Ovary (tissue), 9 donors: Measurements from ENCODE around the gene NUMBL. TPM values are rescaled to one million over a fixed set of nuclear protein-coding genes. Genes with fewer than 3 reads are reported as not detected.

ENCODE experiments used
- DNase-seq, 5 donors: peaks; one replicate each; pipeline ENCODE4 v3.0.0-alpha.2; 2019 to 2020
- H3K27ac ChIP-seq, 2 donors: fragments of 200-600 bp; one replicate each; pipeline versions ENCODE4 v1.5.1 to v1.8.0; 2019 to 2022
- H3K27me3 ChIP-seq: fragments of 200-600 bp; one replicate; pipeline ENCODE4 v1.8.0; 2022
- H3K36me3 ChIP-seq: fragments of 200-600 bp; sonication (generic); one replicate; pipeline ENCODE4 v1.5.1; 2019
- H3K4me1 ChIP-seq: one replicate; pipeline ENCODE4 v1.8.1; 2013; ENCODE audit warnings: mild to moderate bottlenecking, moderate library complexity; ENCODE audit not compliant: insufficient read depth
- H3K4me3 ChIP-seq: fragments of 200-600 bp; sonication (generic); one replicate; pipeline ENCODE4 v1.5.1; 2017
- H3K9me3 ChIP-seq, 2 donors: fragments of 200-600 bp in 1 of 2; sonication (generic) in 1 of 2; one replicate each; pipeline versions ENCODE4 v1.5.1 to v1.8.1; 2013 to 2019; ENCODE audit warnings: mild to moderate bottlenecking in 1 of 2, moderate library complexity in 1 of 2
- CTCF ChIP-seq, 3 donors: fragments of 450-650 bp in 2 of 3; fragments of 200-600 bp in 1 of 3; IDR thresholded peaks; one replicate each; pipeline versions ENCODE4 v1.5.1 to v1.8.0; 2016 to 2022; ENCODE audit warnings: antibody characterized with exemption in 3 of 3, mild to moderate bottlenecking in 1 of 3
- EP300 ChIP-seq: sonication (generic); formaldehyde crosslinking; IDR thresholded peaks from one replicate; pipeline ENCODE4 v1.6.1; 2017; ENCODE audit warnings: antibody characterized with exemption
- POLR2A ChIP-seq: fragments of 450-650 bp; IDR thresholded peaks from one replicate; pipeline ENCODE4 v1.6.1; 2017; ENCODE audit warnings: antibody characterized with exemption, mild to moderate bottlenecking, moderate library complexity
- WGBS, 3 donors: extraction: QIAGEN DNeasy Blood & Tissue Kit in 1 of 3; methylation state at CpG; one replicate each; pipeline versions ENCODE4 v1.1.5 to v1.1.7; 2013 to 2017; 5-methylcytosine and 5-hydroxymethylcytosine counted together
- intact Hi-C, 4 donors: fragments of 100-400 bp; cut with DNase I; formaldehyde crosslinking; loops; one replicate each; pipeline versions ENCODE4 v1.11.0 to v1.15.1; 2022 to 2023
- polyA plus RNA-seq, 2 donors: library from polyadenylated mRNA; stranded (reverse); fragments of 200-250 nt in 1 of 2; fragments of 350-450 nt in 1 of 2; fragmentation: Illumina TruSeq in 1 of 2; extraction: RNeasy Lipid Tissue Mini Kit (QIAGEN cat#74804) in 1 of 2; gene quantifications; one replicate each; pipeline ENCODE4 v1.2.3, GENCODE V29; 2013 to 2014
- total RNA-seq, 7 donors: library from RNA; depleted of rRNA in 2 of 7; stranded (reverse); fragments of >200 nt in 2 of 7; fragmentation: NEBNext Ultra II Directional in 3 of 7; extraction: Animal tissue kit (Norgen Biotek cat#: 25700) in 3 of 7; gene quantifications; one replicate each; pipeline versions ENCODE4 v1.1.0 to v1.2.4, GENCODE V29; 2016 to 2023
- donor health status: DM: no; HTN: no; CAD: no; lungs with moderate emphysema.
- donor health status: DM: no; HTN: no; CAD: no.
- donor health status: Bipolar disorder and iron deficiency.
- donor health status: DM: yes; HTN: yes; CAD: no.
- donor health status: DM: no; HTN: no; CAD: no.
- donor health status: DM: yes; HTN: yes; CAD: no.

Gene NUMBL
- total and polyA plus RNA-seq, 9 donors: 6.7 to 88.9 (median 62.3) TPM

GRCh38 chr19:40674291-40674690 lies 16.2 kb downstream of the NUMBL start:
- WGBS, 3 donors: 69 to 82% (median 75%) methylated on average over 3 of the region's 3 CpGs
- intact Hi-C loops: no loop called here
- H3K4me3 ChIP-seq: no peak overlapping the region
- TF ChIP-seq EP300 (no peak), CTCF (IDR thresholded peaks at IDR 0.05) (no peak), POLR2A (no peak)
- H3K4me1 ChIP-seq: no peaks in the 10 kb centered on the region
- DNase-seq: no peak
- H3K9me3 ChIP-seq: no peaks in the 10 kb centered on the region
- no peaks in the 10 kb centered on the region for H3K36me3 ChIP-seq
- no peaks in the 10 kb centered on the region for H3K27me3 ChIP-seq
- no peak overlapping the region for H3K27ac ChIP-seq

- Histone ChIP-seq H3K27me3 (no peaks in the 10 kb centered on the region), H3K36me3 (no peaks in the 10 kb centered on the region), H3K4me1 (no peaks in the 10 kb centered on the region), H3K4me3 (no peak overlapping the region), H3K27ac (no peak overlapping the region), H3K9me3 (no peaks in the 10 kb centered on the region)
- no peak for DNase-seq
- intact Hi-C loops: no loop called here
- 90 to 94% (median 92%) methylated on average over 11 of the region's 11 CpGs for WGBS, 3 donors
- no peak for TF ChIP-seq POLR2A
- no peak for TF ChIP-seq CTCF (IDR thresholded peaks at IDR 0.05)
- no peak for TF ChIP-seq EP300
Observed at GRCh38 chr19:40673397-40673796, 17.1 kb downstream of the NUMBL start.

- 89 to 92% (median 91%) methylated on average over 7 of the region's 7 CpGs for WGBS, 3 donors
- intact Hi-C loops: no loop called here
- no peaks in the 10 kb centered on the region for H3K36me3 ChIP-seq
Observed at GRCh38 chr19:40672573-40673299, 17.7 kb downstream of the NUMBL start.

GRCh38 chr19:40672038-40672437 lies 18.4 kb downstream of the NUMBL start:
- H3K27ac ChIP-seq: no peak overlapping the region
- 68 to 77% (median 73%) methylated on average over 2 of the region's 2 CpGs for WGBS, 3 donors
- no peaks in the 10 kb centered on the region for H3K27me3 ChIP-seq
- no peak overlapping the region for H3K4me3 ChIP-seq
- no peaks in the 10 kb centered on the region for H3K36me3 ChIP-seq
- no peak for DNase-seq
- no peaks in the 10 kb centered on the region for H3K4me1 ChIP-seq
- no peak for TF ChIP-seq POLR2A
- no peak for TF ChIP-seq EP300
- TF ChIP-seq CTCF (IDR thresholded peaks at IDR 0.05): no peak
- intact Hi-C loops: no loop called here
- H3K9me3 ChIP-seq: no peaks in the 10 kb centered on the region

More at GRCh38 chr19:40672573-40673299, 17.7 kb downstream of the NUMBL start:
- no peak overlapping the region for H3K27ac ChIP-seq
- H3K27me3 ChIP-seq: no peaks in the 10 kb centered on the region
- no peak for DNase-seq
- no peaks in the 10 kb centered on the region for H3K4me1 ChIP-seq
- no peak overlapping the region for H3K4me3 ChIP-seq
- TF ChIP-seq POLR2A: no peak
- no peaks in the 10 kb centered on the region for H3K9me3 ChIP-seq

GRCh38 chr19:40671404-40671803 lies 19.0 kb downstream of the NUMBL start:
- H3K4me3 ChIP-seq: no peak overlapping the region
- no peaks in the 10 kb centered on the region for H3K4me1 ChIP-seq
- no peak overlapping the region for H3K27ac ChIP-seq
- no peaks in the 10 kb centered on the region for H3K27me3 ChIP-seq
- H3K9me3 ChIP-seq: no peaks in the 10 kb centered on the region
- TF ChIP-seq EP300 (no peak), POLR2A (no peak), CTCF (IDR thresholded peaks at IDR 0.05) (no peak)
- H3K36me3 ChIP-seq: no peaks in the 10 kb centered on the region
- intact Hi-C loops: no loop called here
- WGBS, 3 donors: 64 to 70% (median 70%) methylated on average over 9 of the region's 9 CpGs
- DNase-seq: no peak
